Measurements from ENCODE around the gene KLHL41.
A peak's percentile ranks its signal among the peaks of the same experiment; 100 is the strongest.

DNA sequence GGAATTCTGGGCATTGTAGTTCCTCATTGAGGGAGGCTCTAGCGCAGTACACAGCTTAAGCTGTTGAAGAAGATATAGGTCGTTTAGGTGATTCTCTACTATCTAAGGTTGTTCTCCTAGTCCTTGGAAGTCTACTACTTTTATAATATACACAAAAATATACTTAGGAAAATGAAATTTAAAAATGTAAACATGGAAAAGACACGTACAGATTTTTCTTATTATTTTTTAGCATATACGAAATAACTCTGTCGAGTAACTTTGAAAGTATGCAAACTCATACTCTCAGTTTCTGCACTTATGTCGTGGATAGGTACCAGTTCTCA is 64.4 kb downstream of the KLHL41 start:
- TF ChIP-seq CTCF (IDR thresholded peaks at IDR 0.05) (peak in 1 of 3 experiments; percentile 9), POLR2A (IDR thresholded peaks at IDR 0.05) (no peak)

All from vagina (tissue), 2 donors.